Measurements from ENCODE around the gene SCAND1.

SCAND1 gene

DNA sequence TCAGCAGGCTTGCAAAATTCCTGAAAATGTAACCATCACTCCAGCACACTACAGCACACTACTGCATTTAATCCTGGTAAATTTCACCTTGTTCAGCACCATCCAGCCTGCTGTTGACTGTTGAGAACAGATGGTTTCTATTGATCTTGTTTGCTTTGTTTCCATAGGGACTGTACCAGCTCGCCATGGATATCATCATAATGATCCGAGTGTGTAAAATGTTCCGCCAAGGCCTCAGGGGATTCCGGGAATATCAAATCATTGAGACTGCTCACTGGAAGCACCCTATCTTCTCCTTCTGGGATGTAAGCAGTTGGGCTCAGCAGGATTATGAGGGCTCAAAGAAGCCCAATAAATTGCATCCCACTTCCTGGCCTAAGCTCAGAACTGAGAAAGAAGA lies 18.2 kb upstream of the SCAND1 start:
- no peak overlapping the region for H2BK120ac ChIP-seq (ENCODE audit: insufficient read depth, low read length, poor library complexity)
- no peak overlapping the region for H4K91ac ChIP-seq (ENCODE audit: low read depth, low read length)
- H3K79me2 ChIP-seq (ENCODE audit: control insufficient read depth, insufficient read depth, low read length, poor library complexity): no peaks in the 10 kb centered on the region
- H3K36me3 ChIP-seq (ENCODE audit: control insufficient read depth in 1 of 2, insufficient read depth in 2 of 2, low read length in 2 of 2): no peaks in the 10 kb centered on the region
- no peaks in the 10 kb centered on the region for H3K27me3 ChIP-seq (ENCODE audit: insufficient read depth, low read length)
- H3K79me1 ChIP-seq (ENCODE audit: low read length): no peaks in the 10 kb centered on the region
- no peak overlapping the region for H3K9ac ChIP-seq (ENCODE audit: low read length)
- H3K4me3 ChIP-seq (ENCODE audit: low read depth, low read length): no peak overlapping the region
- no peak overlapping the region for H3K23ac ChIP-seq (ENCODE audit: low read length)
- no peak overlapping the region for H3K4me2 ChIP-seq (ENCODE audit: low read length)
- DNase-seq: no peak
- no peak overlapping the region for H2AFZ ChIP-seq (ENCODE audit: insufficient read depth, low read length, poor library complexity)
- H3K27ac ChIP-seq (ENCODE audit: low read depth, low read length): no peak overlapping the region
- peaks cover 0 to 4% of the 10 kb centered on the region in 2 experiments for H3K4me1 ChIP-seq (ENCODE audit: control insufficient read depth in 1 of 2, insufficient read depth in 2 of 2, low read length in 2 of 2)
- no peaks in the 10 kb centered on the region for H3K9me3 ChIP-seq (ENCODE audit: insufficient read depth, low read depth, low read length)
- WGBS (ENCODE audit: extremely low coverage, insufficient coverage, insufficient read length): no CpG with 5 or more reads among the region's 4 CpGs
- H2AK5ac ChIP-seq (ENCODE audit: low read length): no peak overlapping the region
- no peak overlapping the region for H4K8ac ChIP-seq (ENCODE audit: low read depth, low read length)
- no peak overlapping the region for H3K14ac ChIP-seq (ENCODE audit: low read length)
- no peak overlapping the region for H3K4ac ChIP-seq (ENCODE audit: low read depth, low read length)
- no peak overlapping the region for H2BK12ac ChIP-seq (ENCODE audit: low read length)
- no peak overlapping the region for H3K18ac ChIP-seq (ENCODE audit: low read length)
- no peak overlapping the region for H4K12ac ChIP-seq (ENCODE audit: low read depth, low read length)
- H2BK5ac ChIP-seq (ENCODE audit: low read depth, low read length, poor library complexity): no peak overlapping the region

DNA sequence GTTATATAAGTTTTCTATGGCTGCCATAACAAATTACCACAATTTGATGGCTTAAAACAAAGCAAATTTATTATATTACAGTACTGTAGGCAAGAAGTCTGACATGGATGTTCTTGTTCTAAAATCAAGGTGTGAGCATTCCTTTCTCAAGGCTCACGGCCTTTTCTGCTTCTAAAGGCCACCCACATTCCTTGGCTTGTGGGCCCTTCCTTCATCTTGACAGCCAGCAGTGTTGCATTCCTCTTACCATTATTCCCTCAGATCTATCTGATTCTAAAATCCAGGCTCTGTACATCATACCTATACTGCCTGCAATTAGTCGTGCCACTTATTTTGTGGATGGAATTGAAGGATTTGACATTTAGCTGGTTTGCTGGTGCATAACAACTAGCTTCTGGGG lies 17.7 kb upstream of the SCAND1 start:
- H2AK5ac ChIP-seq (ENCODE audit: low read length): no peak overlapping the region
- no peaks in the 10 kb centered on the region for H3K9me3 ChIP-seq (ENCODE audit: insufficient read depth, low read depth, low read length)
- H3K23ac ChIP-seq (ENCODE audit: low read length): no peak overlapping the region
- H3K4me1 ChIP-seq (ENCODE audit: control insufficient read depth in 1 of 2, insufficient read depth in 2 of 2, low read length in 2 of 2): peaks cover 0 to 4% of the 10 kb centered on the region in 2 experiments
- H2BK12ac ChIP-seq (ENCODE audit: low read length): no peak overlapping the region
- DNase-seq: peak; percentile 7 to 56
- no peak overlapping the region for H3K27ac ChIP-seq (ENCODE audit: low read depth, low read length)
- H3K79me1 ChIP-seq (ENCODE audit: low read length): no peaks in the 10 kb centered on the region
- no peak overlapping the region for H2AFZ ChIP-seq (ENCODE audit: insufficient read depth, low read length, poor library complexity)
- no peaks in the 10 kb centered on the region for H3K27me3 ChIP-seq (ENCODE audit: insufficient read depth, low read length)
- no peaks in the 10 kb centered on the region for H3K79me2 ChIP-seq (ENCODE audit: control insufficient read depth, insufficient read depth, low read length, poor library complexity)
- no peak overlapping the region for H4K12ac ChIP-seq (ENCODE audit: low read depth, low read length)
- no peak overlapping the region for H3K9ac ChIP-seq (ENCODE audit: low read length)
- no peak overlapping the region for H2BK120ac ChIP-seq (ENCODE audit: insufficient read depth, low read length, poor library complexity)
- no peak overlapping the region for H3K4ac ChIP-seq (ENCODE audit: low read depth, low read length)
- WGBS (ENCODE audit: extremely low coverage, insufficient coverage, insufficient read length): no CpG with 5 or more reads among the region's 2 CpGs
- no peaks in the 10 kb centered on the region for H3K36me3 ChIP-seq (ENCODE audit: control insufficient read depth in 1 of 2, insufficient read depth in 2 of 2, low read length in 2 of 2)
- H3K4me2 ChIP-seq (ENCODE audit: low read length): no peak overlapping the region
- no peak overlapping the region for H4K91ac ChIP-seq (ENCODE audit: low read depth, low read length)
- H3K4me3 ChIP-seq (ENCODE audit: low read depth, low read length): no peak overlapping the region
- H2BK5ac ChIP-seq (ENCODE audit: low read depth, low read length, poor library complexity): no peak overlapping the region
- no peak overlapping the region for H3K18ac ChIP-seq (ENCODE audit: low read length)
- H4K8ac ChIP-seq (ENCODE audit: low read depth, low read length): no peak overlapping the region
- no peak overlapping the region for H3K14ac ChIP-seq (ENCODE audit: low read length)

DNA sequence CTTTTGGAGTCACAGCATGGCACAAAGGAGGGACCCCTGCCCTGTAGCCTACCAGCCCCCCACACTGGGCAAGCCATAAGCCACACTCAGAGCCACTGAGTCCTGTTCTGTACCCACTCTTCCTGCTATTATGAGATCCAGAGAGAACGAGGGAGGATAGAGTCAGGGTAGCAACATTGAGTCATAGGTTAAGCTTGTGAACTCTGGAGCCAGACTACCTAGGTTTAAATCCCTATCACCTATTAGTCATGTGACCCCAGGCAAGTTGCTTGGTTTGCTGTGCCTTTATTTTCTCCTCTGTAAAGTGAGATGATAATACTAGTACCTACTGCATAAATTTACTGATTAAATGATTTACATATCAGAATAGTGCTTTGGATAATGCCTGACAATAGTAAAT lies 14.6 kb upstream of the SCAND1 start:
- Histone ChIP-seq H3K4me1 (ENCODE audit: control insufficient read depth in 1 of 2, insufficient read depth in 2 of 2, low read length in 2 of 2) (peaks cover 0 to 4% of the 10 kb centered on the region in 2 experiments), H2AFZ (ENCODE audit: insufficient read depth, low read length, poor library complexity) (no peak overlapping the region), H2BK120ac (ENCODE audit: insufficient read depth, low read length, poor library complexity) (no peak overlapping the region), H2BK5ac (ENCODE audit: low read depth, low read length, poor library complexity) (no peak overlapping the region), H3K18ac (ENCODE audit: low read length) (no peak overlapping the region), H3K27ac (ENCODE audit: low read depth, low read length) (no peak overlapping the region), H3K27me3 (ENCODE audit: insufficient read depth, low read length) (no peaks in the 10 kb centered on the region), H2BK12ac (ENCODE audit: low read length) (no peak overlapping the region), H3K79me2 (ENCODE audit: control insufficient read depth, insufficient read depth, low read length, poor library complexity) (no peaks in the 10 kb centered on the region), H3K79me1 (ENCODE audit: low read length) (no peaks in the 10 kb centered on the region), H3K23ac (ENCODE audit: low read length) (no peak overlapping the region), H2AK5ac (ENCODE audit: low read length) (no peak overlapping the region), H3K4me2 (ENCODE audit: low read length) (no peak overlapping the region), H4K8ac (ENCODE audit: low read depth, low read length) (no peak overlapping the region), H4K91ac (ENCODE audit: low read depth, low read length) (no peak overlapping the region), H4K12ac (ENCODE audit: low read depth, low read length) (no peak overlapping the region), H3K4me3 (ENCODE audit: low read depth, low read length) (no peak overlapping the region), H3K14ac (ENCODE audit: low read length) (no peak overlapping the region), H3K4ac (ENCODE audit: low read depth, low read length) (no peak overlapping the region), H3K36me3 (ENCODE audit: control insufficient read depth in 1 of 2, insufficient read depth in 2 of 2, low read length in 2 of 2) (no peaks in the 10 kb centered on the region), H3K9ac (ENCODE audit: low read length) (no peak overlapping the region), H3K9me3 (ENCODE audit: insufficient read depth, low read depth, low read length) (no peaks in the 10 kb centered on the region)
- peak; percentile 40 to 82 for DNase-seq
- no CpG with 5 or more reads among the region's 1 CpG for WGBS (ENCODE audit: extremely low coverage, insufficient coverage, insufficient read length)

DNA sequence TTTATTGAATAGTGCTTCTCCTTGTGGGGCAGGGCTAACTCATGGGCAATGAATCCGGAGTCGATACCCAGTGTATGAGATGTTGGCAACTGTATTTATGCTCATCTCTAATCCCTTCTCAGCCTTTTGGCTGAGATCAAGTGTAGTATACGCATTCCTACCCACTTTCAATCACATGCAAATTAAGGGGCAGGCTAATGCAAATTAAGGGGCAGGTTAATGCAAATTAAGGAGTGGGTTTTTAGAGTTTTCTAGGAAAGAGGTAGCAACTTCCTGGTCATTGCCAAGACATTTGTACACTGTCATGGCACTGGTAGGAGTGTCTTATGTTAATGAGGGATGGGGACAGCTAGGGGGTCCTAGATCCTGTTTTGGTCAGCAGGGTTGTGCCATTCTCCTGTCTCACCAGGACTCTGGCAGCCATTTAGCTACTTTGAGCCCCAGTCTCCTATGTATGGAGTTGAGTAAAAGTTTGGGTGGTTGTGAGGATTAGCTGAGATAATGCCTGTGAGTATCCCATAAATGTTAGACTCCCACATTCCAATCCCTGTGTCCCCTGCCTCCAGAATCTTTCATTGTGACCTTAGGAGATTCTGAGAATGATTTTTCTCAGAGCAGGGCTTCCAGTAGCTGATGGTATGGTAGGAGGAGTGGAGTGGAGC lies 13.8 kb upstream of the SCAND1 start, which contains the start of gene CNBD2:
Gene CNBD2 (plus strand): TSS at position 612 of the 662 bp plus-strand sequence. CDS start 173 bp downstream, outside the sequence.
- Histone ChIP-seq H3K79me2 (ENCODE audit: control insufficient read depth, insufficient read depth, low read length, poor library complexity) (no peaks in the 10 kb centered on the region), H3K23ac (ENCODE audit: low read length) (no peak within 1 kb of the TSS), H3K4ac (ENCODE audit: low read depth, low read length) (no peak within 1 kb of the TSS), H3K14ac (ENCODE audit: low read length) (no peak within 1 kb of the TSS), H2AFZ (ENCODE audit: insufficient read depth, low read length, poor library complexity) (no peak within 1 kb of the TSS), H2BK12ac (ENCODE audit: low read length) (no peak within 1 kb of the TSS), H4K12ac (ENCODE audit: low read depth, low read length) (no peak within 1 kb of the TSS), H3K4me2 (ENCODE audit: low read length) (no peak within 1 kb of the TSS), H3K9ac (ENCODE audit: low read length) (no peak within 1 kb of the TSS), H2BK120ac (ENCODE audit: insufficient read depth, low read length, poor library complexity) (no peak within 1 kb of the TSS), H2BK5ac (ENCODE audit: low read depth, low read length, poor library complexity) (no peak within 1 kb of the TSS), H2AK5ac (ENCODE audit: low read length) (no peak within 1 kb of the TSS), H3K9me3 (ENCODE audit: insufficient read depth, low read depth, low read length) (no peaks in the 10 kb centered on the region), H3K36me3 (ENCODE audit: control insufficient read depth in 1 of 2, insufficient read depth in 2 of 2, low read length in 2 of 2) (no peaks in the 10 kb centered on the region), H3K4me3 (ENCODE audit: low read depth, low read length) (no peak within 1 kb of the TSS), H3K27me3 (ENCODE audit: insufficient read depth, low read length) (no peaks in the 10 kb centered on the region), H3K4me1 (ENCODE audit: control insufficient read depth in 1 of 2, insufficient read depth in 2 of 2, low read length in 2 of 2) (peaks cover 0 to 4% of the 10 kb centered on the region in 2 experiments), H3K18ac (ENCODE audit: low read length) (no peak within 1 kb of the TSS), H4K8ac (ENCODE audit: low read depth, low read length) (no peak within 1 kb of the TSS), H3K79me1 (ENCODE audit: low read length) (no peaks in the 10 kb centered on the region), H3K27ac (ENCODE audit: low read depth, low read length) (no peak within 1 kb of the TSS), H4K91ac (ENCODE audit: low read depth, low read length) (no peak within 1 kb of the TSS)
- WGBS (ENCODE audit: extremely low coverage, insufficient coverage, insufficient read length): no CpG with 5 or more reads among the region's 3 CpGs
- no peak for DNase-seq

Data from trophoblast cell (in vitro differentiated cells and primary cell).